ENCODE results near the gene MYO1G.
"Not testable (repeated sequence)": the region's sequence is repeated elsewhere in the genome, so short reads cannot be mapped to it uniquely, and the experiment has no call there.

Gene MYO1G

GRCh38 chr7:44978511-44979366 lies at the start of gene MYO1G:
TSS of gene MYO1G (minus strand) at chr7:44979015. CDS start at chr7:44978961, 54 bp downstream.
- DNase-seq: no peak

- no peak for DNase-seq
Observed at GRCh38 chr7:45028138-45028919, 49.5 kb upstream of the MYO1G start.

GRCh38 chr7:45027774-45028114 lies 48.9 kb upstream of the MYO1G start:
- DNase-seq: no peak

GRCh38 chr7:45026984-45027773 lies 48.4 kb upstream of the MYO1G start:
- DNase-seq: no peak

GRCh38 chr7:45026013-45026412 lies 47.2 kb upstream of the MYO1G start:
- DNase-seq: no peak

- not testable (repeated sequence) for DNase-seq
Observed at GRCh38 chr7:45025473-45025872, 46.7 kb upstream of the MYO1G start.

GRCh38 chr7:45024126-45024744 lies 45.4 kb upstream of the MYO1G start:
- no peak for DNase-seq

GRCh38 chr7:45021604-45022296 lies 42.9 kb upstream of the MYO1G start:
- DNase-seq: no peak

- DNase-seq: no peak
Observed at GRCh38 chr7:45020915-45021314, 42.1 kb upstream of the MYO1G start.

- DNase-seq: no peak
Observed at GRCh38 chr7:45017253-45017652, 38.4 kb upstream of the MYO1G start.

- no peak for DNase-seq
Observed at GRCh38 chr7:45015313-45015712, 36.5 kb upstream of the MYO1G start.

GRCh38 chr7:45013465-45013967 lies 34.7 kb upstream of the MYO1G start:
- DNase-seq: no peak

GRCh38 chr7:45007571-45008328 lies 28.9 kb upstream of the MYO1G start:
- DNase-seq: no peak

GRCh38 chr7:45007106-45007505 lies 28.3 kb upstream of the MYO1G start:
- DNase-seq: no peak

GRCh38 chr7:45003789-45004188 lies 25.0 kb upstream of the MYO1G start:
- no peak for DNase-seq

- no peak for DNase-seq
Observed at GRCh38 chr7:45001826-45002225, 23.0 kb upstream of the MYO1G start.

- DNase-seq: no peak
Observed at GRCh38 chr7:45001138-45001694, 22.4 kb upstream of the MYO1G start.

- DNase-seq: no peak
Observed at GRCh38 chr7:45000093-45001032, 21.5 kb upstream of the MYO1G start, which contains the start of gene CCM2. TSS of gene CCM2 (plus strand) at chr7:45000201. CDS start at chr7:45000334, 133 bp downstream.

- DNase-seq: peak; percentile 85
Observed at GRCh38 chr7:44999245-45000092, 20.7 kb upstream of the MYO1G start.
